Frontal cortex (tissue), 4 donors: ENCODE results near the gene SLITRK5. TPM values are rescaled to one million over a fixed set of nuclear protein-coding genes. Genes with fewer than 3 reads are reported as not detected.

Experiments
- DNase-seq, 2 donors: peaks; one replicate each; pipeline ENCODE4 v3.0.0; 2012; ENCODE audit warnings: low spot score in 2 of 2
- FAIRE-seq: peaks from 2 replicates; lab custom pipeline; 2012; peaks lifted over from hg19 to GRCh38; lab: Jason Lieb, UNC
- total RNA-seq: library from RNA; depleted of rRNA; stranded (reverse); fragments of >200 nt; gene quantifications from one replicate; pipeline ENCODE4 v1.2.3, GENCODE V29; 2014
- donor health status: control.
- donor health status: control.
- donor health status: control.

SLITRK5 gene
- total RNA-seq, 1 donor from 2014 or later: 29.3 TPM

GRCh38 chr13:87709947-87710346 is 38.8 kb downstream of the SLITRK5 start:
- FAIRE-seq (no peak), DNase-seq (no peak)

- no peak for FAIRE-seq
Measured at GRCh38 chr13:87712012-87712411, 40.8 kb downstream of the SLITRK5 start.

More at GRCh38 chr13:87712012-87712411, 40.8 kb downstream of the SLITRK5 start:
- no peak for DNase-seq
